Kasumi-1 (cell line): ENCODE data around the gene TBC1D10A.

ENCODE experiments used
- DNase-seq, 2 experiments: peaks; one replicate each; lab custom pipeline; 2025; lab: John Stamatoyannopoulos, UW

The TBC1D10A gene, protein sequence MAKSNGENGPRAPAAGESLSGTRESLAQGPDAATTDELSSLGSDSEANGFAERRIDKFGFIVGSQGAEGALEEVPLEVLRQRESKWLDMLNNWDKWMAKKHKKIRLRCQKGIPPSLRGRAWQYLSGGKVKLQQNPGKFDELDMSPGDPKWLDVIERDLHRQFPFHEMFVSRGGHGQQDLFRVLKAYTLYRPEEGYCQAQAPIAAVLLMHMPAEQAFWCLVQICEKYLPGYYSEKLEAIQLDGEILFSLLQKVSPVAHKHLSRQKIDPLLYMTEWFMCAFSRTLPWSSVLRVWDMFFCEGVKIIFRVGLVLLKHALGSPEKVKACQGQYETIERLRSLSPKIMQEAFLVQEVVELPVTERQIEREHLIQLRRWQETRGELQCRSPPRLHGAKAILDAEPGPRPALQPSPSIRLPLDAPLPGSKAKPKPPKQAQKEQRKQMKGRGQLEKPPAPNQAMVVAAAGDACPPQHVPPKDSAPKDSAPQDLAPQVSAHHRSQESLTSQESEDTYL

GRCh38 chr22:30326706-30327362, at the start of gene TBC1D10A:
TSS of gene TBC1D10A (minus strand) at chr22:30326941. CDS start at chr22:30326881, 60 bp downstream.
- DNase-seq = peak; percentile 85 to 86

DNA sequence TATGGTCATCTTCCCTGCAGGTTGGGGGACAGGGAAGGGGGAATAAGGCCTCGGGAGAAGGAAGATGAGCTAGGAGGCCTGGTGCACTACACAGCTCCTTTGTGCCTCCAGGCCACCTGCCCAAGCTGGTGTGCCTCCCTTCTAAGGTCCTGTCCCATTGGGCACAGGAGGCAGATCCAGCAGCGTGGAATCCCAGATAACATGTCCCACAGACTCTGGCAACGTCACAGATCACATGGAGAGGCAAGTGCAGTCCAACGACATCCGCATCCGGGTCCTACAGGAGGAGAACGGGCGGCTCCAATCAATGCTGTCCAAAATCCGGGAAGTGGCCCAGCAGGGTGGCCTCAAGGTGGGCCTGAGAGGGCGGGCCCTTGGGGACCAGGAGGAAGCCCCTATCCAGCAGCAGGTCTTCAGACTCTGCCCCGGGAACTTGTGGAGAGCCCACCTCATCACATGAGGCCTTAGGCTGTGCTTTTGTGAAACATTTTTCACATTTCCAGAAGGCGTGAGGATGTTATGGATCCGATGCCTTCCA, 48.6 kb upstream of the TBC1D10A start:
- no peak for DNase-seq

DNA sequence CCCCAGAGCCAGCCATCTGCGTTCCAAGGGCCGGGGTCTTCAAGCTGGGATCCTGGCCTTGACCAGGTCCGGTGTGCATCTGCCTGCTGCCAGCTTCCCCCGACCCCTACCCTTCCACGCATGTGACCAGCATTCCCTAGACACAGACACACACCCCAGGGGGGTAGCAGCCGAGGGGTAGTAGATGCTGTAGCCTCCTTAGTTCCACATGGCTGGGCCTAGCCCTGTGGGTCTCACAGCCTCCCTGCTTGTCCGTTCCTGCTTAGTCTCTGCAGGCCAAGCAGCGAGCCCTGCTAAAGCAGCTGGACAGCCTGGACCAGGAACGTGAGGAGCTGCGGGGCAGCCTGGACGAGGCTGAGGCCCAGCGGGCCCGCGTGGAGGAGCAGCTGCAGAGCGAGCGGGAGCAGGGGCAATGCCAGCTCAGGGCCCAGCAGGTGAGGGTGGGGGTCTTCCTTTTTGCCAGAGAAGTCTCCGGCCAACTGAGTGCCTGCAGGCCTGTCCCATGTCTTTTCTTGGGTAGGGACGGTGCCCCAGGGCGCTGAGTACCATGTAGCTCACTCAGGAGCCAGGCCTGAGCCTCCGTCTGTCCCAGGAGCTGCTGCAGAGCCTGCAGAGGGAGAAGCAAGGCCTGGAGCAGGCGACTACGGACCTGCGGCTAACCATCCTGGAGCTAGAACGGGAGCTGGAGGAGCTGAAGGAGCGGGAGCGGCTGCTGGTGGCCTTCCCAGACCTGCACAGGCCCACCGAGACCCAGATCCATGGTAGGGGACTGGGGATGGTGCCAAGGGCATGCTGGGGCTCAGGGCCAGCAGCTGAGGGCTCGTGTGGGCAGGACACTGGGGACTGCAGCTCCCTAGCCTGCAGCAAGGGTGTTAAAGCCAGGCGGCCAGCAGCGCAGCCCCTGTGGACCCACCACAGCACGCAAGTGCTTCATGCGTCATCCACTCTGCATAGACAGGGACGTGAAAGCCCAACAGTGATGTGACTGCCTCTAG, 46.9 kb upstream of the TBC1D10A start:
- no peak for DNase-seq

- DNase-seq = peak; percentile 63 to 77
Measured at GRCh38 chr22:30372915-30373314, 46.2 kb upstream of the TBC1D10A start.

DNA sequence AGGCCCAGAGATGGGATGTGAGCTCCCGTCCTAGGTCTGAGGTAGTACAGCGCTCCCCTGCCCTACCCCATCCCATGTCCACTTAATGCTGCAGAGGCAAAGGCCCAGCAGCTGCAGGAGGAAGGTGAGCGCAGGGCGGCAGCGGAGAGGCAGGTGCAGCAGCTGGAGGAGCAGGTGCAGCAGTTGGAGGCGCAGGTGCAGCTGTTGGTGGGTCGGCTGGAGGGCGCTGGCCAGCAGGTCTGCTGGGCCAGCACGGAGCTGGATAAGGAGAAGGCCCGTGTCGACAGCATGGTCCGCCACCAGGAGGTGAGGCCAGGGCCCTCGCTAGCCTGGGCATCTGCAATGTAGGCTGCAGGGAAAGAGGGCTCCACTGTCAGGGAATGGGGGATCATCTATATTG, 45.2 kb upstream of the TBC1D10A start:
- DNase-seq = no peak

- DNase-seq = no peak
Measured at GRCh38 chr22:30371321-30371720, 44.6 kb upstream of the TBC1D10A start.

GRCh38 chr22:30370641-30371230, 44.0 kb upstream of the TBC1D10A start:
- DNase-seq = no peak

GRCh38 chr22:30368420-30368819, 41.7 kb upstream of the TBC1D10A start:
- no peak for DNase-seq

DNA sequence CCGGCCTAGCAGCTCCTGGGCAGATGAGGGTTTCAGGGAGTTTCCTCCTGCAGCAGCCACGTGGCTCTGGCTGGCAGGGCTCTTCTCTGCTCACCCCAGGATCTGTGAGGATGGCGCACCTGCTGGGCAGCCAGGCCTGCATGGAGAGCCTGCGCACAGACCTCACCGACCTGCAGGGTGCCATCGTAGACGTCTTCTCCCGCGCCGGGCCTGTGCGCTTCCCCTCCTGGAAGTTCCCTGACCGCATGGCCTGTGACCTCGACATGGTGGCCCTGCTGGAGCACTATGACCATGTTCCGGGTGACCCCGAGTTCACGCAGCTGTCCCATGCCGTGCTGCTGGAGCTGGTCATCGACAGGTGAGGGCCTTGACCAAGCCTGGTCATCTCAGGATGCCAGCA, 39.1 kb upstream of the TBC1D10A start:
- no peak for DNase-seq

- DNase-seq = no peak
Measured at GRCh38 chr22:30362651-30363281, 36.0 kb upstream of the TBC1D10A start.

DNA sequence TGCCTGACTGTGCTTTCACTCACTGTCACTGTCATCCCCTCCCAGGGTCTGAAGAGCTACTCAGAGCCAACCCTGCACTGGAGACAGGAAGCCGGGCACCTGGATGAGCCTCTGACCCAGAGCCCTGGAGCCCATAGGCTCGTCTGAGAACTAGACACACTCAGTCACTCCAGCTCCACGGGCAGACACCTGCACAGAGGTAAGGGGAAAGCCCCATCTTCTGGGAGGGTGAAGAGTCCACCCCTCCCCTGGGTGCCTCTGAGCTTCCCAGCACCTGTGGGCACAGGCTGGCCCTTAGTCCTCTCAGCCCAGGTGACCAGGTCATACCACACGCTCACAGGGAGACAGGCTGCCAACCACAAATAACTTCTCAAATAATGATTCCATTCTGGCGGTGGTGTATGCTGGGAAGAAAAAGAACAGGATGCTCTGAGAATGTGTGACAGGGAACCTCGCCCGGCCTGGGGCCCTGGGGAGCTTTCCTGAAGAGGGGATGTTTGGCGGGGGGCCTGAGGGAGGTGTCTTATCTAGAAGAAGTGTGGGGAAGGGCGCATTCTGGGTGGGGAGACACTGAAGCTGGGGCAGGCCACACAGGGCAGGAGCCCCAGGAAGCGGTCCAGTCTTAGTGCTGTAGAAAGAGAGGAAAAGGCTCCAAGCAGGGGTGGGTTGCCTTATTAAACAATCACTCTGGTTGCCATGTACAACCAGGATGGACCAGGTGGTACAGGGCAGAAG, 35.3 kb upstream of the TBC1D10A start:
- DNase-seq = no peak

- DNase-seq = no peak
Measured at GRCh38 chr22:30358541-30358940, 31.8 kb upstream of the TBC1D10A start.

- DNase-seq = no peak
Measured at GRCh38 chr22:30357650-30358215, 31.0 kb upstream of the TBC1D10A start.

GRCh38 chr22:30357236-30357570, 30.5 kb upstream of the TBC1D10A start:
- DNase-seq = peak in 1 of 2 experiments; percentile 54

- peak; percentile 69 to 76 for DNase-seq
Measured at GRCh38 chr22:30356449-30357235, 29.9 kb upstream of the TBC1D10A start, which contains the start of the genes CCDC157 and SF3A1. TSS of gene CCDC157 (plus strand) at chr22:30357007. CDS start at chr22:30366001, 8,994 bp downstream. TSS of gene SF3A1 (minus strand) at chr22:30356894. CDS start at chr22:30356792, 102 bp downstream.

DNA sequence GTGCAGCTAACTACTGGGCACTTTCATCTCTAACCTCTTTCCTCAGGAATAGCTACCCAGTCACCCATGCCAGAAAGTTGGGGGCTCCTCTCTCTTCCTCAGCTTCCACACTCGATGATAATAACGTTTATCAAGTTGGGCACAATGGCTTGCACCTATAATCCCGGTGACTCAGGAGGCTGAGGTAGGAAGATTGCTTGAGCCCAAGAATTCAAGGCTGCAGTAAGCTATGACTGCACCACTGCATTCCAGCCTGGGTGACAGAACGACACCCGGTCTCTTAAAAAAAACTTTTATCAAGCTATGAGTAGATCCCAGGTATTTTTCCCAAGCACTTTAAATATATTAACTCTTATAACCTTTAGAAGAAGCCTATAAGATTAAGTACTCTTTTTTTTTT, 27.9 kb upstream of the TBC1D10A start:
- DNase-seq = no peak

DNA sequence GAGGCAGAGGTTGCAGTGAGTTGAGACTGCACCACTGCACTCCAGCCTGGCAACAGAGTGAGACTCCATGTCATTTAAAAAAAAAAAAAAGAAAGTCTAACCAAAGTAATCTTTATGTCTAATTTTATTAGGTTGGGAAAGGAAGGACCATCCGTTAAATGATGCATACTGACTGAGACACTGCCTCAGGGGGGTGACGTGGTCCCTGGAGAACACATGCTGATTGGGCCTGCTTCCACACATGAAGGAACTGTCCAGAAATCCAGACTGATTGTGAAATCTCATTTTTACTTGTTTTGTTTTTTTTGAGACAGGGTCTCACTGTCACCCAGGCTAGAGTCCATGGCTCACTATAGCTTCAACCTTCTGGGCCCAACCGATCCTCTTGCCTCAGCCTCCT, 24.5 kb upstream of the TBC1D10A start:
- DNase-seq = no peak

GRCh38 chr22:30348809-30349208, 22.1 kb upstream of the TBC1D10A start:
- no peak for DNase-seq

GRCh38 chr22:30348404-30348803, 21.7 kb upstream of the TBC1D10A start:
- no peak for DNase-seq
